Ishikawa (cell line): ENCODE measurements around the gene FRRS1.

Experiments
- CEBPB ChIP-seq: IDR thresholded peaks from 2 replicates; pipeline ENCODE4 v1.6.1; 2012
- CREB1 ChIP-seq: IDR thresholded peaks from 2 replicates; pipeline ENCODE4 v1.6.1; 2012; ENCODE audit warnings: low read depth
- EGR1 ChIP-seq: IDR thresholded peaks from 2 replicates; pipeline ENCODE4 v1.6.1; 2012
- EP300 ChIP-seq: IDR thresholded peaks from 2 replicates; pipeline ENCODE4 v1.6.1; 2012; ENCODE audit warnings: borderline replicate concordance
- FOXM1 ChIP-seq: IDR thresholded peaks from 2 replicates; pipeline ENCODE4 v1.6.1; 2012; ENCODE audit warnings: low read depth, borderline replicate concordance
- MAX ChIP-seq: IDR thresholded peaks from 2 replicates; pipeline ENCODE4 v1.6.1; 2012
- NFIC ChIP-seq: IDR thresholded peaks from 2 replicates; pipeline ENCODE4 v1.6.1; 2012
- RAD21 ChIP-seq: IDR thresholded peaks from 2 replicates; pipeline ENCODE4 v1.6.1; 2012; ENCODE audit warnings: low read depth
- REST ChIP-seq: IDR thresholded peaks from 2 replicates; pipeline ENCODE4 v1.6.1; 2012; ENCODE audit warnings: low read depth, mild to moderate bottlenecking
- TAF1 ChIP-seq: IDR thresholded peaks from 2 replicates; pipeline ENCODE4 v1.6.1; 2012; ENCODE audit warnings: low read depth, mild to moderate bottlenecking
- TEAD4 ChIP-seq: IDR thresholded peaks from 2 replicates; pipeline ENCODE4 v1.6.1; 2012
- YY1 ChIP-seq: IDR thresholded peaks from 2 replicates; pipeline ENCODE4 v1.6.1; 2012; ENCODE audit warnings: low read depth
- ZBTB7A ChIP-seq: IDR thresholded peaks from 2 replicates; pipeline ENCODE4 v1.6.1; 2012; ENCODE audit warnings: low read depth
- TF ChIP-seq, protein P1 (sequence below): IDR thresholded peaks from 2 replicates; pipeline ENCODE4 v1.6.1; 2012

GRCh38 chr1:99749504-99750347 lies 16.7 kb downstream of the FRRS1 start:
- TF ChIP-seq CREB1 (no peak), FOXM1 (no peak), EGR1 (no peak), TAF1 (no peak), RAD21 (no peak), NFIC (no peak), YY1 (no peak), MAX (no peak), EP300 (no peak), TEAD4 (no peak), REST (no peak), CEBPB (no peak), ZBTB7A (no peak)
- TF ChIP-seq, protein P1, sequence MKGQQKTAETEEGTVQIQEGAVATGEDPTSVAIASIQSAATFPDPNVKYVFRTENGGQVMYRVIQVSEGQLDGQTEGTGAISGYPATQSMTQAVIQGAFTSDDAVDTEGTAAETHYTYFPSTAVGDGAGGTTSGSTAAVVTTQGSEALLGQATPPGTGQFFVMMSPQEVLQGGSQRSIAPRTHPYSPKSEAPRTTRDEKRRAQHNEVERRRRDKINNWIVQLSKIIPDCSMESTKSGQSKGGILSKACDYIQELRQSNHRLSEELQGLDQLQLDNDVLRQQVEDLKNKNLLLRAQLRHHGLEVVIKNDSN = no peak
